Epithelial cell of esophagus (primary cell): ENCODE measurements around the gene ENOSF1.

Experiments used
- DNase-seq: peaks from one replicate; pipeline ENCODE4 v3.0.0; 2010; ENCODE audit warnings: low read depth
- H3K4me3 ChIP-seq: 2 replicates; pipeline ENCODE4 v1.5.1; 2011; ENCODE audit warnings: mild to moderate bottlenecking, low read length, control low read depth
- TF ChIP-seq, protein P1 (sequence below): IDR thresholded peaks from 2 replicates; pipeline ENCODE4 v1.5.1; 2011; ENCODE audit warnings: low read depth, mild to moderate bottlenecking, low read length, control low read depth, inconsistent platforms; ENCODE audit not compliant: insufficient read depth; ENCODE audit errors: missing control alignments

Gene ENOSF1

DNA sequence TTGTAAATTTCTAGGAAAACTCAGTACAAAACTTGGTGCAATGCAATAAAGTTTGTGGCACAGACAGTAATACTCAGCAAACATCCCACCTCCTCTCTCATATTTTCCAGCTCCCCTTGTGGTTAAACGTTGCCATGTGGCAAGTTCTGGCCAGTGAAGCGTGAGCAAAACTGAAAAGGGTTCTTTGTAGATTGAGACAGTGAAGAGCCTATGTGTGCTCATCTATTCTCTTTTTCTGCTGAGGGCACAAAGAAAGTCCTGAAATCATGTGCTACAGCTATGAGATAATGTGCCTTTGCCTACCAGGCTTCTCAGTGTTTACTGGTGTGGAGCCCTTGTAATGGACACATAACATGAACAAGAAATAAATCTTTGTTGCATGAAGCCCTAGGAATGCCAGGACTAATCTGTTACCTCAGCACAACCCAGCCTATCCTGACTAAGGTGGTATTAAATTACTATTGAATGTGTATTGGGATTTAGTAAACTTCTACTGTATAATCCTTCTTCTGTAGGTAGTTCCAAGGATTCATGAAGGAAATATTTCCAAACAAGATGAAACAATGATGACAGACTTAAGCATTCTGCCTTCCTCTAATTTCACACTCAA, 67.9 kb downstream of the ENOSF1 start:
- H3K4me3 ChIP-seq, result no peak overlapping the region
- DNase-seq, result no peak
- TF ChIP-seq, protein P1, sequence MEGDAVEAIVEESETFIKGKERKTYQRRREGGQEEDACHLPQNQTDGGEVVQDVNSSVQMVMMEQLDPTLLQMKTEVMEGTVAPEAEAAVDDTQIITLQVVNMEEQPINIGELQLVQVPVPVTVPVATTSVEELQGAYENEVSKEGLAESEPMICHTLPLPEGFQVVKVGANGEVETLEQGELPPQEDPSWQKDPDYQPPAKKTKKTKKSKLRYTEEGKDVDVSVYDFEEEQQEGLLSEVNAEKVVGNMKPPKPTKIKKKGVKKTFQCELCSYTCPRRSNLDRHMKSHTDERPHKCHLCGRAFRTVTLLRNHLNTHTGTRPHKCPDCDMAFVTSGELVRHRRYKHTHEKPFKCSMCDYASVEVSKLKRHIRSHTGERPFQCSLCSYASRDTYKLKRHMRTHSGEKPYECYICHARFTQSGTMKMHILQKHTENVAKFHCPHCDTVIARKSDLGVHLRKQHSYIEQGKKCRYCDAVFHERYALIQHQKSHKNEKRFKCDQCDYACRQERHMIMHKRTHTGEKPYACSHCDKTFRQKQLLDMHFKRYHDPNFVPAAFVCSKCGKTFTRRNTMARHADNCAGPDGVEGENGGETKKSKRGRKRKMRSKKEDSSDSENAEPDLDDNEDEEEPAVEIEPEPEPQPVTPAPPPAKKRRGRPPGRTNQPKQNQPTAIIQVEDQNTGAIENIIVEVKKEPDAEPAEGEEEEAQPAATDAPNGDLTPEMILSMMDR, result no peak

DNA sequence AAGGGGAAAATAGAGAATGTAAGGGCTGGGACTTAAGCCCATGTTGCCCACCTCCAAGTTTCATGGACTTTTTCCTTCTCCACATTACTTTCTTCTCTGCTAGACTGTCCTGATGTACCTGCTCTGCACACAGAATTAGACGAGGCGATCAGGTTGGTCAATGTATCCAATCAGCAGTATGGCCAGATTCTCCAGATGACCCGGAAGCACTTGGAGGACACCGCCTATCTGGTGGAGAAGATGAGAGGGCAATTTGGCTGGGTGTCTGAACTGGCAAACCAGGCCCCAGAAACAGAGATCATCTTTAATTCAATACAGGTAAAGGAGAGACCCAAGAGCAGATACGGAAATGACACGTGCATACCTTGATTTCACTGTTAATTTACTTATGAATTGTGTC, 71.2 kb downstream of the ENOSF1 start:
- TF ChIP-seq, protein P1, result no peak
- DNase-seq, result no peak
- no peak overlapping the region for H3K4me3 ChIP-seq

DNA sequence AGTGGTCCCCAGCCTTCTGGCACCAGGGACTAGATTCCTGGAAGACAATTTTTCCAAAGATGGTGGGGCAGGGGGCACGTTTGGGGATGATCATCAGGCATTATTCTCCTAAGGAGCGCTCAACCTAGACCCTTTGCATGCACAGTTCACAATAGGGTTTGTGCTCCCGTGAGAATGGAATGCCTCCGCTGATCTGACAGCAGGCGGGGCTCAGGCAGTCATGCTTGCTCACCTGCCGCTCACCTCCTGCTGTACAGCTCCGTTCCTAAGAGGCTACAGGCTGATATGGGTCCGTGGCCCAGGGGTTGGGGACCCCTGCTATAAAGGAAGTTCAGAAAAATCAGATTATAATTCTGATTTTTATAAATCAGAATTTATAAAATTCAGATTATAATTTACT, 77.3 kb downstream of the ENOSF1 start:
- TF ChIP-seq, protein P1, result no peak
- peak; percentile 53 for DNase-seq
- no peak overlapping the region for H3K4me3 ChIP-seq

DNA sequence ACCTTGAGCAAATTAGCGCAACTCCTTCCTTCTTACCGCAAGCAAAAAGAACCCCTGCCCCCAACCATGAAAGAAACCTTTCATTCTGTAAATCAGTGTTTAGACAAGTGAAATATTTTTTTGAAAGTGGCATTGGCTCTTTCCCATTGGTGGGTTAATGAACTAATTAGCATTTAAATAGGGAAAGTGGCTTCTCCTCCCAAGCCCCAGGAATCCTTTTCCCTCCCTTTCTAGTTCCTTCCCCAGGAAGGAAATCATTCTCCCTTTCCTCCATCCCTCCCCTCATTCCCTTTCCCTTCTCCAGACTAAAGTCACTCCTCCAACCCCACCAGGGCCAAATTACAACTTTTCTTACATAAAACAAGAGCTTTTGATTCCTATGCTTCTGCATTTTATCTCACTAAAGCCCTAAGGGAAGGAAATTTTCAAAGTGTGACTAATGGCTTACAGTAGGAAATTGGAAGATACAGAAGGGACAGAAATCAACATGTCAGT, 77.8 kb downstream of the ENOSF1 start:
- no peak overlapping the region for H3K4me3 ChIP-seq
- TF ChIP-seq, protein P1, result no peak
- peak; percentile 58 for DNase-seq

DNA sequence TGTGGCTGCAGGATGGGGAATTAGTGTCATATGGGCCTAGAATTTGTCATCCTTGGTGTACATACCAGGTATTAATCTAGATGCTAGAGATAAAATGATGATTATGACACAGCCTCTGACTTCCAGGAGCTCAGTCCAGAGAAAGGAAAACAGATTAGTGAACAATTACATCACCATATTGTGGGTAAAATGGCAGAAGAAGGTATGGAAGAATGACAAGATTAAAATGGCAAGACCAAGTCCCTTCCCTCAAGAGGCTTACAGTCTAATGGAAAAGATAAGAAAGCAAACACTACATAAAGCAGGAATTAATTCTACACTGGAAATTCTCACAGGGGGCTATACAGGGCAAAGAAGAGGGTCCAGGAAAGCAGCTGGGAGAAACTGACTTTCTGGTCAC, 80.9 kb downstream of the ENOSF1 start:
- no peak overlapping the region for H3K4me3 ChIP-seq
- no peak for DNase-seq
- TF ChIP-seq, protein P1, result no peak

DNA sequence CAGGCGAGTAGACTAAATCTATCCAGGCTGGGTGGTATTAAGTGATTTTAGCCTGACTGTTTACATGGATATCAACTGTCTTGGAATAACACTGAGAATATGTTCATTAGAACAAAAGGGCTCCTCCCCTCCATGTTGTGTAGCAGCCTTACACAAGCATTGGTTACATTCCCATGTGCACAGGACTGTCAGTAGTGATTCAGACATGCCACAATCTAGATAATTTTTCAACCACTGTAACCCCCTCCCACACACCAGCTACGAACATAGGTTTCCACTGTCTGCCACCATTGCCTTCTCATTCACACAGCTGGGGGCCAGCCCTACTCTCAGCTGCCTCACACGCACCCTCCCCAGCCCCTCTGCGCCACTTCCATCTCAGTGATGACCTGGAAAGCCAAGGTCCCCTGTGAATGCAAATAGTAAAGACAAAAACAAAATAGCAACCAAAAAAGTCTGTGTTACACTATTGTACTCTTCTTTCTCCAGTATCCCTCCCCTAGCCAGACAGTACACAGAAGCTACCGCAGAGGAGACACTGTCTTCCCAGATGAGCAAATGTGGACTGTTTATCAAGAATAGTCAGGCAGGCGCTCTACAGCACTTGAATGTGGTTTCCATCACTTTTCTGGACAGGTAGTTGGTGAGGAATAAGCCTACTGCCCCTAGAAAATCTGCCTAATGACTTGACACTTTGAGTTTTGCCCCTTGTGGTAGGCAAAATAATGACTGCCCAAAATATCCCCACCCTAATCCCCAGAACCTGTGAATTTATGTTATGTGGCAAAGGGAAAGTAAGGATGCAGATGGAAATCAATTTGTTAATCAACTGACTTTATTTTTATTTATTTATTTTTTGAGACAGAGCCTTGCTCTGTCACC, 82.9 kb downstream of the ENOSF1 start:
- TF ChIP-seq, protein P1, result peak; percentile 2
- H3K4me3 ChIP-seq, result no peak overlapping the region
- DNase-seq, result no peak

DNA sequence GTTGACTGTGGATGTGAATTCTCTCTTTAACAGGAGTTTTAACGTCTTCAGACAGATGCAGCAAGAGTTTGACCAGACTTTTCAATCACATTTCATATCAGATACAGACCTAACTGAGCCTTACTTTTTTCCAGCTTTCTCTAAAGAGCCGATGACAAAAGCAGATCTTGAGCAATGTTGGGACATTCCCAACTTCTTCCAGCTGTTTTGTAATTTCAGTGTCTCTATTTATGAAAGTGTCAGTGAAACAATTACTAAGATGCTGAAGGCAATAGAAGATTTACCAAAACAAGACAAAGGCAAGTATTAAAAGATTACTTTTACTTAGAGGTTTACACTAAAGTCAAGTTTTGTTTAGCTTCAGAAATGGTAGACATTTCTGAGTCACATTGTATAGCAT, 85.2 kb downstream of the ENOSF1 start:
- TF ChIP-seq, protein P1, result no peak
- H3K4me3 ChIP-seq, result no peak overlapping the region
- DNase-seq, result peak; percentile 19
